NCI-H2227 (cell line): ENCODE results near the gene WNT3A.
"Not testable (repeated sequence)": the region's sequence is repeated elsewhere in the genome, so short reads cannot be mapped to it uniquely, and the experiment has no call there.

ENCODE experiments used
- DNase-seq: peaks from one replicate; lab custom pipeline; 2025; ENCODE audit not compliant: unreplicated experiment; lab: John Stamatoyannopoulos, UW

WNT3A gene

GRCh38 chr1:228006786-228007048, at the start of gene WNT3A:
Gene WNT3A (plus strand): TSS chr1:228006998. CDS start chr1:228007129, 131 bp downstream.
- no peak for DNase-seq

- DNase-seq = no peak
These were observed 48.0 kb upstream of the WNT3A start for GRCh38 chr1:227958617-227959324.

- no peak for DNase-seq
These were observed 47.4 kb upstream of the WNT3A start for GRCh38 chr1:227959325-227959860.

GRCh38 chr1:227961651-227962466, 44.9 kb upstream of the WNT3A start:
- DNase-seq = no peak

- DNase-seq = not testable (repeated sequence)
These were observed 40.1 kb upstream of the WNT3A start for GRCh38 chr1:227966733-227967132.

DNA sequence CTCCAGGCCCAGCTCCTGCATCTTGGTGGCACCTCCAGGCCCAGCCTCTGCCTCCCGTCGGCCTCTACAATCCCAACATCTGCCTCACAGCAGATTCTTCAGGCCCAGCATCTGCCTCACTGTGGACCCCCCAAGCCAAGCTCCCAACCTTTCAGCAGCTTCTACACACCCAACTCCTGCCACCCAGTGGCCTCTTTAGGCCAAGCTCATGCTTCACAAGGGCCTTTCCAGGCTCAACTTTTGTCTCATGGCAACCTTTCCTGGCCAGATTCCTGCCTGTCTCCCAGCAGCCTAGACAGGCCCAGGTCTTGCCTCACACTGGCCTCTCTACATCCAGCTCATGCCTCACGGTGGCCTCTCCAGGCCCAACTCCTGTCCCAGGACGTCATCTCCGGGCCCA, 39.0 kb upstream of the WNT3A start:
- not testable (repeated sequence) for DNase-seq

DNA sequence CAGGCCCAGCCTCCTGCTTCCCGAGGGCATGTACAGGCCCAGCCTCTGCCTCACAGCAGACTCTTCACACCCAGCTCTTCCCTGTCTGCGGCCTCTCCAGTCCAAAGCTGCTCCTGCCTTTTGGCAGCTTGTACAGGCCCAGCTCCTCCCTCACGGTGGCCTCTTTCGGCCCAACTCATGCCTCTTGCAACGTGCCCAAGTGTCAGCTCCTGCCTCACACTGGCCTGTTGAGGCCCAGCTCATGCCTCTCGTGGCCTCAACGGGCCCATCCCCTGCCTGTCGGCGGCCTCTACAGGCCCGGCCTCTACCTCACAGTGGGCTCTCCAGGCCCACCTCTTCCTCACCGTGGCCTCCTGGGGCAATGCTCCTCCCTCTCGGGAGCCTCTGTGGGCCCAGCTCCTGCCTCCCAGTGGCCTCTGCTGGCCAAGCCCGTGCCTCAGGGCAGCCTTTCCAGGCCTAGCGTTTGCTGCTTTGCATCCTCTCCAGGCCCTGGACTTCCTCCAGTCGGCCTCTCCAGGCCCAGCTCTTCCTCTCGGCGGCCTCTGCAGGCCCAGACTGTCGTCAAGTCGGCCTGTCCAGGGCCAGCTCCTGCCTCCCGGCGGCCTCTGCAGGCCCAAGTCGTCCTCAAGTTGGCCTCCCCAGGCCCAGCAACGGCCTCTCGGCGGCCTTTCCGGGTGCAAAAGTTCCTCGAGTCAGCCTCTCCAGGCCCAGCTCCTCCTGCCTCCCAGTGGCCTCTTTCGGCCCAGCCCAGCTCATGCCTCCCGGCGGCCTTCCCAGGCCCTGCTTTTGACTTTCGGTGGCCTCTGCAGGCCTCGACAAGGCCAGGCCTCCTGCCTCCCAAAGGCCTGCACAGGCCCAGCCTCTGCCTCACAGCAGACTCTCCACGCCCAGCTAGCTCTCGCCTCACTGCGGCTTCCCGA, 36.5 kb upstream of the WNT3A start:
- not testable (repeated sequence) for DNase-seq

DNA sequence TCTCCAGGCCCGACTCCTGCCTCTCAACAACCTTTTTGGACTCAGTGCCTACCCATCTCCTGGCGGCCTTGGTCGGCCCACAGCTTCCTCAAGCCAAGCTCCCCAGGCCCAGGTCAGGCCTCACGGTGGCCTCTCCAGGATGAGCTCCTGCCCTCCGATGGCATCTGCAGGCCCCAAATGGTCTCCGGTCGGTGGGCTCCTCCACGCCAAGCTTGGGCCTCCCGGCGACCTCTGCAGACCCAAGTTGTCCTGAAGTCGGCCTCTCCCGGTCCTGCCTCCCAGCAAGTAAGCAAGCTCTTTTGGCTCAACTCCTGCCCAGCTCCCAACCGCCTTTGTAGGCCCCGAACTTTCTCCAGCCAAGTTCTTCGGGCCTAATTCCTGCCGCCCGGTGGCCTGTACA, 35.6 kb upstream of the WNT3A start:
- DNase-seq = not testable (repeated sequence)

GRCh38 chr1:227971643-227972282, 35.0 kb upstream of the WNT3A start:
- not testable (repeated sequence) for DNase-seq

DNA sequence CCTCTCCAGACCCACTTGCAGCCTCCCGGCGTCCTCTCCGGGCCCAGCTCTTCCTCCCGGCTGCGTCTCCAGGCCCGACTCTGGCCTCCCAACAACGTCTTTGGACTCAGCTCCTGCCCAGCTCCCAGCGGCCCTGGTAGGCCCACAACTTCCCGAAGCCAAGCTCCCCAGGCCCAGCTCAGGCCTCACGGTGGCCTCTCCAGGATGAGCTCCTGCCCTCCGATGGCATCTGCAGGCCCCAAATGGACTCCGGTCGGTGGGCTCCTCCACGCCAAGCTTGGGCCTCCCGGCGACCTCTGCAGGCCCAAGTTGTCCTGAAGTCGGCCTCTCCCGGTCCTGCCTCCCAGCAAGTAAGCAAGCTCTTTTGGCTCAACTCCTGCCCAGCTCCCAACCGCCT, 34.5 kb upstream of the WNT3A start:
- DNase-seq = not testable (repeated sequence)

DNA sequence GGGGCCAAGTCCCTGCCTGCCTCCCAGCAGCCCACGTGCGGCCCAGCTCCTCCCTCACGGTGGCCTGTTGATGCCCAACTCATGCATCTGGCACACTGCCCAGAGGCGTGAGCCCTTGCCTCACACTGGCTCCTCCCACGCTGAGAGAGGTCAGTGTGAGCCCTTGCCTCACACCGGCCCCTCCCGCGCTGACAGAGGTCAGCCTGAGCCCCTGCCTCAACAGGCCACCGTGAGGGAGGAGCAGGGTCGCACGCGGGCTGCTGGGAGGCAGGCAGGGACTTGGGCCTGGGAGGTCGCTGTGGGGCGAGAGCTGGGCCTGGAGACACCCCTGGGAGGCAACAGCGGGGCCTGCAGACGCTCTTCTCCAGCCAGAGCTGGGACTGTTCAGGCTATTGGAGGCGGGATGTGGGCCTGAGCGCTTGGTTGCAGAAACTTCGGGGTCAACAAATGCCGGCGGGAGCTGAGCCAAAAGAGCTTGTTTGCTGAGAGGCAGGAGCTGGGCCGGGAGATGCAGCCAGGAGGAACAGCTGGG, 33.9 kb upstream of the WNT3A start:
- not testable (repeated sequence) for DNase-seq

- not testable (repeated sequence) for DNase-seq
These were observed 33.0 kb upstream of the WNT3A start for GRCh38 chr1:227973724-227974288.

- not testable (repeated sequence) for DNase-seq
These were observed 31.1 kb upstream of the WNT3A start for GRCh38 chr1:227975583-227976283.

DNA sequence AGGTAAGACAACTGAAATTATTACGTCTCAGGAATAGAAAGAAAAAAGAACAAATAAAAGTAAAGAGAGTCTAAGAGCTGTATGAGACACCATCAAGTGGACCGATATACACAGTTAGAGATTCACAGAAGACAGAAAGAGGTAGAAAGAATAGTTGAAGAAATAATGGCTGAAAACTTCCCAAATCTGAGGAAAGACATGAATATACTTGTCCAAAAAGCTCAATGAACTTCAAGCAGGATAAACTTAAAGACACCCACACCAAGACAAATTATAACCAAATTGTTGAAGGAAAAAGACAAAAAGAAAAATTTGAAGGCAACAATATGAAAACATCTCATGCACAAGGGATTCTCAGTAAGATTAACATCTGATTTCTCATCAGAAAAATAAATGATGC, 19.6 kb upstream of the WNT3A start:
- no peak for DNase-seq

GRCh38 chr1:227994632-227995300, 12.0 kb upstream of the WNT3A start:
- DNase-seq = no peak

DNA sequence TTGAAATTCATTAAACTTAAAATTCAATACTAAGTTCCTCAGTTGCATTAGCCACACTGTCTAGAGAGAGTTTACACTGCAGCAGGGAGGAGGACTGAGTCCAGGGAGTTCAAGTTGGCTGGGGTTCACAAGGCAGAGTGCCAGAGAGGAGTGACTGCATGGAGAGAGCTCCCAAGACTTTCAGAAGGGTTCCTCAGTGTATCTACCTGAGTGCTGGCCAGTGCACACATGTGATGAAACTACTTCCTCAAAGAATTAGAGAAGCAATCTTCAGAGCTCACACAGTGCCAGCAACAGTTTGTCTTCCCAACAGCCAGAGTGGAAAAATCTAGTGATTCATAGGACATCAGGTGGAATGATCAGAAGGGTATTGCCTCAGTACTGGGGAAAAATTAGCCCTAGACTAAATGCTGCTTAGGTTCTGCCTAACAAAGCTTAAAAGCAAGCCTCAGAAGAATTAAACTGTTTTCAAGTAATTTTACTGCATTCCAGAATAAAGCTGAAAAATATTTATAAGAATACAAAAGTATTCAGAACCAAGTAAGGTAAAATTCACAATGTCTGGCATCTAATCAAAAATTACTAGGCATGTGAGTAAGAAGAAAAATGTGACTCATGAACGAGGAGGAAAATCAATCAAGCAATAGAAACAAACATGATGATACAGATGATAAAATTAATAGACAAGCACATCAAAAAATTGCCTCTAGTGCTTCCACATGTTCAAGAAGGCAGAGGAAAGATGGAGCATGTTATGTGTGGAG, 10.4 kb upstream of the WNT3A start:
- no peak for DNase-seq

GRCh38 chr1:227998374-227999055, 8.3 kb upstream of the WNT3A start:
- no peak for DNase-seq
